ENCODE results near the gene CCR7.

Gene CCR7

GRCh38 chr17:40511667-40512220 lies 53.5 kb downstream of the CCR7 start:
- no peak for DNase-seq

GRCh38 chr17:40511136-40511535 lies 54.1 kb downstream of the CCR7 start:
- no peak for DNase-seq

DNA sequence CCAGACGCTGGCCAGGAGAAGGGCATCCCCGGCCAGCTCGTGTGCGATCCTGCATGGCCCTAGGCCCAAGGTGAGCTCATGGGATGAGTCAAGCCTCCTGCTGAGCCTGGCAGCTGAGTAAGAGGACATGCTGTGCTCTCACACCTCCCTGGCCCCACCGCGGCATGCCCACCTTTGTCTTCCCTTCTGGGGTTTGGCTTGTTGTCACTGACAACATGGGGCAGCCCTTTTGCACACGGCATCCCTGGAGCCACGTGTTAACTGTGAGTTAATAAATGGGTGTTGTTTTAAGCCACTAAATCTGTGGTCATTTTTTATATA lies 55.0 kb downstream of the CCR7 start:
- no peak for DNase-seq

- DNase-seq, result no peak
Observed at GRCh38 chr17:40509626-40510327, 55.5 kb downstream of the CCR7 start.

DNA sequence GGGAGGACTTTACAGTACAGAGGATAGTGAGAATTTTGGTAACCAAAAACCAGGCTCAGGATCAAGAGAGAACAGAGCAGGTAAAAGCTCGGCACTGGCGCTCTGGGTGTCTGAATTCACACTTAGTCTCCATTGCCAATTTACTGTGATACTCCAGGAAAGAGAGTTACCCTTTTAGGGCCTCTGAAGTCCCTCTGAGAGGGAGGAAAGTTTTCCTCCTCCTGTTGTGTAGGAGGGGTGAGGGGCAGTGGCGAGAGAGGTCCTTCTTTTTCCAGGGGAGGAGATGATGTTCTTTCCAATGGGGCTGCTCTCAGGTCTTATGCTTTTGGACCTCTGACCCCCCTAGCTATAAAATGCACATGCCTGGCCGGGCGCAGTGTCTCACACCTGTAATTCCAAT lies 58.5 kb downstream of the CCR7 start:
- no peak for DNase-seq

All from stimulated activated CD4-positive, alpha-beta T cell treated with anti-CD3 and anti-CD28 coated beads, Interleukin-4, amount 100 ng/mL, for 4 hours (primary cell).